BE2C (cell line): ENCODE results near the gene HECTD2.

ENCODE experiments used
- DNase-seq: peaks from one replicate; pipeline ENCODE4 v3.0.0-alpha.2; 2020
- H3K27me3 ChIP-seq: fragments of 250-450 bp; sonication (Bioruptor Pico); 2 replicates; pipeline ENCODE4 v1.5.1; 2020; ENCODE audit warnings: mild to moderate bottlenecking
- H3K36me3 ChIP-seq: fragments of 250-450 bp; sonication (Bioruptor Pico); 2 replicates; pipeline ENCODE4 v1.5.1; 2020; ENCODE audit warnings: mild to moderate bottlenecking
- H3K4me1 ChIP-seq: fragments of 250-450 bp; sonication (Bioruptor Pico); 2 replicates; pipeline ENCODE4 v1.5.1; 2020
- H3K4me3 ChIP-seq: 2 replicates; pipeline ENCODE4 v1.5.1; 2011; ENCODE audit warnings: low read depth, low read length
- H3K9me3 ChIP-seq: fragments of 250-450 bp; sonication (Bioruptor Pico); 2 replicates; pipeline ENCODE4 v1.5.1; 2020
- TF ChIP-seq, protein P1 (sequence below): IDR thresholded peaks from 2 replicates; pipeline ENCODE4 v1.5.1; 2012; ENCODE audit warnings: mild to moderate bottlenecking, low read depth, low read length

Gene HECTD2

DNA sequence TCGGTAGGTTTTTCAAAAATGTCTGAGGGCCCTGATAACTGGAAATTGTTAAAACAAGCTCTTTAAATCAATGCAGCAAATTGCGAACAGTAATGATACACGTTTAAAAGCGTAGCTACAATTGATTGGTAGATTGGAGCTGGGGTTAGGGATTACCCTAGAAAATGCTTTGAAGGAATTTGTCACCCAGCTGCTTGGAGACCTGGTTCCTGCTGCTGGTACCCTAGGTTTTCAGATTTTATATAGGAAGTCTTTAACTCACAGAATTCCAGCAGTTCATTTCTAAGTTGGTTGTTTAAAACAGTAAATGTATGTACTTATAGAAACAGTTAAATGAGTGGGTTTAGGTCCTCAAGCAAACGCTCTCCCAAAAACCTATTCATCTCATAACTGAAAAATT, 1.5 kb downstream of the HECTD2 start:
- H3K4me1 ChIP-seq = no peaks in the 10 kb centered on the region; the same call in none of the 2 replicates
- no peaks in the 10 kb centered on the region for H3K36me3 ChIP-seq
- H3K4me3 ChIP-seq = peak overlapping the region; percentile 89
- H3K9me3 ChIP-seq = no peaks in the 10 kb centered on the region
- DNase-seq = no peak
- TF ChIP-seq, protein P1, sequence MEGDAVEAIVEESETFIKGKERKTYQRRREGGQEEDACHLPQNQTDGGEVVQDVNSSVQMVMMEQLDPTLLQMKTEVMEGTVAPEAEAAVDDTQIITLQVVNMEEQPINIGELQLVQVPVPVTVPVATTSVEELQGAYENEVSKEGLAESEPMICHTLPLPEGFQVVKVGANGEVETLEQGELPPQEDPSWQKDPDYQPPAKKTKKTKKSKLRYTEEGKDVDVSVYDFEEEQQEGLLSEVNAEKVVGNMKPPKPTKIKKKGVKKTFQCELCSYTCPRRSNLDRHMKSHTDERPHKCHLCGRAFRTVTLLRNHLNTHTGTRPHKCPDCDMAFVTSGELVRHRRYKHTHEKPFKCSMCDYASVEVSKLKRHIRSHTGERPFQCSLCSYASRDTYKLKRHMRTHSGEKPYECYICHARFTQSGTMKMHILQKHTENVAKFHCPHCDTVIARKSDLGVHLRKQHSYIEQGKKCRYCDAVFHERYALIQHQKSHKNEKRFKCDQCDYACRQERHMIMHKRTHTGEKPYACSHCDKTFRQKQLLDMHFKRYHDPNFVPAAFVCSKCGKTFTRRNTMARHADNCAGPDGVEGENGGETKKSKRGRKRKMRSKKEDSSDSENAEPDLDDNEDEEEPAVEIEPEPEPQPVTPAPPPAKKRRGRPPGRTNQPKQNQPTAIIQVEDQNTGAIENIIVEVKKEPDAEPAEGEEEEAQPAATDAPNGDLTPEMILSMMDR = no peak
- H3K27me3 ChIP-seq = no peaks in the 10 kb centered on the region

DNA sequence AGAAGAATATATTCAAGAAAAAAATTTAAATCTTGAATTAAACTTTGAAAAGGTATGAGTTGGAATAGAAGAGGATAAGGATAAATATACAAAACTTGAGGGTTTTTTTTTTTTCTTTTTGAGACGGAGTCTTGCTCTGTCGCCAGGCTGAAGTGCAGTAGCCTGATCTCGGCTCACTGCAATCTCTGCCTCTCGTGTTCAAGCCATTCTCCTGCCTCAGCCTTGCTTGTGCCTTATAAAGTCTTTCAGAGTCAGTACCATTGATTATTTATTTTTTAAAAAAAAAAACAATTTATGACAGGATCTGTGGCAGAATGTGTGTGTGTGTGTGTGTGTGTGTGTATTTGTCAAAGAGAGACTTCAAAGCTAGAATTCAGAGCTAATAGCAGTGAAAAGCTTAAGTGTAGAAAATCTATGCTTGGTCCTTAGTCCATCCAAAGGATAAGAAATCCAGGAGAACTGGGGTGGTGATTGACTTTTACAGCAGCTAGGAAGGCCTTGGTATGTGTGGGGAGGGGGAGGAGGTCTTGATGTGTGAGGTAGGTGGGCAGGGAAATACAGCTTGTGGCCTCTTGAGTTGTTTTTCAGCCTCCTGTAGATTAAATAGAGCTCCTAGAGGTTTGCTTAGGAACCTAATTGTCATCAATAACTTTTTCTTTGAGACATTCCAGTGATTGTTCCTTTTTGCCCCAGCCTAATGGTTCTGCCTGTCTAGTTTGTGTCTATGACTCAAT, 2.4 kb downstream of the HECTD2 start:
- H3K4me1 ChIP-seq = no peaks in the 10 kb centered on the region; the same call in none of the 2 replicates
- no peak for DNase-seq
- no peaks in the 10 kb centered on the region for H3K36me3 ChIP-seq
- TF ChIP-seq, protein P1 = no peak
- no peaks in the 10 kb centered on the region for H3K9me3 ChIP-seq
- no peak overlapping the region for H3K4me3 ChIP-seq
- H3K27me3 ChIP-seq = no peaks in the 10 kb centered on the region

DNA sequence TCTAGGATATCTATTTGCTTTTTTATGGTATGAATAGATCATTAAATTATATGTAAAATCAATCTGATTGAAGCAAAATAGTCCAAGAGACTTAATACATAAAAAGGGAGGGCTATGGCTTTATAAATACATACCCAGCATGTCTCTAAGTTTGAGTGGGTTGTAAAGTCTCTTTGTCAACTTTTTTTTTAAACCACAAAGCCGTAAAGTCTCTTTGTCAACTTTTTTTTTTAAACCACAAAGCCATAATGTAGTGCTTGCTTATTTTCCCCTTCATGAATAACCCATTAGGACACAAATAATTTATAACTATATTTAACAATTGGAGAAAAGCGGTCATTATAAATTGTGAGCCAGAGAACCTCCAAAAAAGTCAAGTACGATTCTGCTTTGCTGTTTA, 5.7 kb downstream of the HECTD2 start:
- no peak for DNase-seq
- H3K4me3 ChIP-seq = no peak overlapping the region

DNA sequence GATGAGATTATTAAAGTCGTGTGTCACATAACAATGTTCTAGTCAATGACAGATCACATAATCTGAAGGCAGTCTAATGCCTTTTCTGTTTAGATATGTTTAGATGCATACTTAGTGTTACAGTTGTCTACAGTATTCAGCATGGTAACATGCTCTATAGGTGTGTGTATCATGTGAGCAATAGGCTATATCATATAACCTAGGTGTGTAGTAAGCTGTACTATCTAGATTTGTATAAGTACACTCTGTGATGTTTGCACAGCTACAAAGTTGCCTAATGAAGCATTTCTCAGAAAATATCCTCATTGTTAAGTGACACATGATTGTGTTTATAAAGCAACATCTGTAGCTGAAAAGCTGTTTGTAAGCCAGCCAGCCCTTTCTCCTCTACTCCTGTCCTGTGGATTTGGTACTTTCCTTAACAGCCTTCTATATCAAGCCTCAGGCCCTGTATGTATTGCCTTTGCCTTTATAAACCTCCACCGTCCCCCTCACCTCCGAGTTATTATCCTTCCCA, 6.3 kb downstream of the HECTD2 start:
- DNase-seq = no peak
- no peak overlapping the region for H3K4me3 ChIP-seq
- H3K9me3 ChIP-seq = no peaks in the 10 kb centered on the region
- H3K36me3 ChIP-seq = no peaks in the 10 kb centered on the region
- no peaks in the 10 kb centered on the region for H3K27me3 ChIP-seq
- no peaks in the 10 kb centered on the region; the same call in none of the 2 replicates for H3K4me1 ChIP-seq
- TF ChIP-seq, protein P1 = no peak

More for the DNA sequence above, 5.7 kb downstream of the HECTD2 start:
- Histone ChIP-seq H3K36me3 (no peaks in the 10 kb centered on the region), H3K9me3 (no peaks in the 10 kb centered on the region), H3K27me3 (no peaks in the 10 kb centered on the region), H3K4me1 (no peaks in the 10 kb centered on the region; the same call in none of the 2 replicates)
- TF ChIP-seq, protein P1 = no peak

DNA sequence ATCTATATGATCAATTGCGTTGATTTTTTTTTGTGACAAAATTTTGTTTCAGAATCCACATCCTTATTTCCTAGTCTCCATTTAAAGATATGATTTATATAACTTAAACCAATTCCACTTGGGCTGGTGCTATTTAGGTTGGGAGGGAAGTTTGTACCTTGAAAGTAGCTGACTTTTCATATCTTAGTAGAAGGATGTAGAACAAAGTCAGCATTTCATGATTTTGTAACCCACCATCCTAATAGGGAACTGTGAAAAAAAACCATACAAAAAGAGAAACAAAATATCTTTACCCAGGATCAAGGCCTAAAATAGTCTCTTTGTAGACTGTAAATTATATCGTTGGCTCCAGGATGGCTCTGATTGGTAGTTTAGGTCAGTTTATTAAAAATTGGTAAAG, 8.3 kb downstream of the HECTD2 start:
- Histone ChIP-seq H3K4me1 (no peaks in the 10 kb centered on the region; the same call in 1 of the 2 replicates), H3K9me3 (no peaks in the 10 kb centered on the region), H3K27me3 (no peaks in the 10 kb centered on the region), H3K4me3 (no peak overlapping the region), H3K36me3 (no peaks in the 10 kb centered on the region)
- TF ChIP-seq, protein P1 = no peak
- no peak for DNase-seq

DNA sequence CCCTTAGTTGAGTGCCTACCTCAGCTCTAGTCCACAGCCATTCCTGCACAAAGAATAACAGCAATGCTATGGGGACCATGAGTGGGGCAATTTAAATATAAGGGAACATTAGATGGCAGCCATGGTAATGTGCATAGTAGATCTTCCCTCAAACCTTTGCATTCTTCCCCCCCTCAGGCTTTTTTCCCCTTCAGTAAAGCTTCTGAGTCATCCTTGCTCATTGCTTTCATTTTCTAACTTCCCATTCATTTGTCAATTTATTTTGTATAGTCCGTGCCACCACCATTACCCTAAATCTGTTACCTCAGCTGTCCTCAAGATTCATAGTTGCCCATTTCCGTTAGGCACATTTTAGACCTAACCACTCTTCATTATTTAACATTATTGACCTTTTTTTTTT, 10.7 kb downstream of the HECTD2 start:
- Histone ChIP-seq H3K9me3 (no peaks in the 10 kb centered on the region), H3K27me3 (no peaks in the 10 kb centered on the region), H3K4me1 (no peaks in the 10 kb centered on the region), H3K36me3 (no peaks in the 10 kb centered on the region), H3K4me3 (no peak overlapping the region)
- DNase-seq = no peak
- TF ChIP-seq, protein P1 = no peak
